Stimulated activated CD4-positive, alpha-beta T cell treated with anti-CD3 and anti-CD28 coated beads, Interleukin-15, amount 100 ng/mL, for 24 hours (primary cell): ENCODE data around the gene YWHAG.
"Not testable (repeated sequence)": the region's sequence is repeated elsewhere in the genome, so short reads cannot be mapped to it uniquely, and the experiment has no call there.

Experiments
- DNase-seq: peaks from one replicate; pipeline ENCODE4 v3.0.0-alpha.2; 2020

YWHAG gene

DNA sequence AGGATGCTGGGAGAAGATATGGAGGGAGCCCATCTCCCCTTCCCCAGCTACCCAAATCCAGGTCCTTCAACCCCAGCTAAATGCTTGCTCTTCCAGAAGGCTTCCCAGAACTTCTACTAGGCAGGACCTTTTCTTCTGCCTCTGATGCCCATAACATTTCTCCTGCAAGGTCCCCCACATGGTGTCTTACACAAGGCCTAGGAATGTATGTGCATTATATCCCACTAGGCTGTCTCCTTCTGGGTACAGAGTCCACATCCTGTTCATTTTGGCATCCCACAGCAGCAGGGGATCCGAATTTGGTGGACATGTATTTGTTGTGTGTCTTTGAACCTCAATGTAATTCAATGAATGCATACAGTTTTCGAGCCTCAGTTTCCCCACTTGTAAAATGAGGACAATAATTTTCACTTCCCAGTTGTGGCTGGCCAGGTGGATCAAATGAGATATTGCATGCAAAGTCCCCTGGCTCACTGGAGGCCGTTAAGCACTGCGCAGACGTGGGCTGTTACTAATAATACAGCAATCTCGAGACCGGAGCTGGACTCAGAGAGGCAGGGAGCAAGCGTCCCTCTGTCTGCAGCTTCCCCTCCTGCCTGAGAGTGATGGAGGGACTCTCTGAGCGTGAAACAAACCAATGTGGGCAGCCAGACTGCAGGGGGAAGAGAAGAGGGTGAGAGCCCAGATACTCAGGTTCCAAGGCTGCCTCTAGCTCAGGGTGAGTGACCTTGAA lies 18.6 kb upstream of the YWHAG start:
- no peak for DNase-seq

DNA sequence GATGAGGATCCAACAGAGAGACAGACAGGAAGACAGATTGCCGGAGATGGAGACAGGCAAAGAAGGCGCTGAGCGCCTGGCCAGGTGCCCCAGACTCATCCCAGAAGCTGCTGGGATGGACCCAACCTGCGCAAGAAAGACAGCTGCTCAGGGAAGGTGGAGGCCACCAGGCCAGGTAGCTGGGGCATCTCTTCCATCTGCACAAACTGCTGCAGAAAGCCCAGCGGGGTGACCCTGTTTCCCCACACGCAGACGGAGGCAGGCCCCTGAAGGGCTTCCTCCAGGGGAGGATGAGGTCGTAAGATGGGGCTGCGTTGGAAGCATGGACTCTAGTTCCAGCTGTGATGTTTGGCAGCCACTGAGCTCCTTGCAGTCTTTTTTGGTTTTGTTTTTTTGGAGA lies 16.5 kb upstream of the YWHAG start:
- DNase-seq: no peak

DNA sequence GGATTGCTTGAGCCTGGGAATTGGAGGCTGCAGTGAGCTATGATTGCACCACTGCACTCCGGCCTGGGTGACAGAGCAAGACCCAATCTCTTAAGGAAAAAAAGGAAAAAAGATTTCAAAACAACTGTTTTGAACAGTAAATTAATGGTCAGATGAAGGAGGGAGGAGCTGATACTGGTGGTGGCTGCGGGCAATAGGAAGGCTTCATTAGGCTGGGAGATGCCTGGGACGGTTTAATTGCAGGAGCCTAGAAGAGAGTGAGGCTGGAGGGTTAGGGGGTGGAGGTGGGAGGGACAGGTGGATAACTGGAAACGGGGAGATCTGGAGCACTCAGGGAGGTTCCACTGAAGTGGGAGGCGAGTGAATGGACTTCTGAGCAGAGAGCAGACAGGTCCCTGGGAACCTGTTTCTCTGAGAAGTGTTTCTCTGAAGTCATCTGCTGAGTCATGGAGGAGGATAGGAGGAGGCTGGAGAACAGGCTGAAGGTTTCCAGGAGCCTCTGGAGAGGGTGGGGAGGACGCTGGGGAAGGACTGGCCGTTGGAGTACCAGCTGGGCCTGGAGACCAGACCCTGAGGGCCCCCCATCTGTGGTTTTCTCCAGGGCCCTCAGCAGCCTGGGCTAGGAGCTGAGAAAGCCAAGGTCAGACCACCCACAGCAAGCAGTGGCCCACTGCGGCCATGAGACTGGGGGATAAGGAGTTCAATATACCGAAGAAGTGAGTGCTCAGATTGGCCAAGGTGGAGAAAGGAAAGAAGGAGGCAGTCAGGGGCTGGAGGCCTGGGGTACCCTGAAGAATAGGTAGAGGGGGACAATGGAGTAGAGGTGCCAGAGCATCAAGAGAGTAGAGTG lies 14.4 kb upstream of the YWHAG start:
- no peak for DNase-seq

DNA sequence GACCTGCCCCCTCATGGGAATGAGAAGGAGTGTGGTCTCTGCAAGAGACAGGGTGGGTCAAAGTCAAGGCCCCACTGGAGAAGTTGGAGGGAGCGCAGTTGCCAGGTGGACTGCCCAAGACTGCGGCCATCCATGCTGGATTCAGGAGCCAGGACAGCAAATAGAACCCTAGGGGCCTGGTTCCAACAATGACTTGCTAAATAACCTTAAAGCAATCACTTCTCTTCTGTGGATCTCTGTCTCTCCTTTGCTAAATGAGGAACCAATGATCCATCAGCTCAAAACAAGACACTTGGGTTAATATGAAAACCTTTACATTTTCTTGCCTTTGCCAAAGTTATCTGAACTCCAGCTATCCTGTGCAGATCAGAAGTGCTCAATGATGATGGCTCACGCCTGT lies 12.6 kb upstream of the YWHAG start:
- no peak for DNase-seq

DNA sequence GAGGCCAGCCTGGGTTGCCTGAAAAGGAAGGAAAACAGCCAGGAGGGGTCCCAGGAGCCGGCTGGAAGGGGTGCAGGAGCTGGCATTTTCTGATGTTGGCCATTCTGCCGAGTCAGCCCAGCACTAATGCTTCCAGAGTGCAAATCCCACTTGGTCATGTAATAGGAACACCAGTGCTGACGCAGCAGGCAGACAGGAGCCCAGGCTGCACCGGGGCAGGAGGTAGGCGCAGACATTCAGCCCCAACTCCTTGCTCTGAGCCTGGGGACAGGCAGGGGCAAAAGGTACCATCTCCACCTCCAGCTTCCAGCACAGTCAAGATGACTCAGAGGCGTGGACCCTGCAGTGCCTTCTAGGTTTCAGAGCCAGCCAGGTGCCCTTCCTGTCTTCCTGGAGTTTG lies 10.2 kb upstream of the YWHAG start:
- DNase-seq: no peak

DNA sequence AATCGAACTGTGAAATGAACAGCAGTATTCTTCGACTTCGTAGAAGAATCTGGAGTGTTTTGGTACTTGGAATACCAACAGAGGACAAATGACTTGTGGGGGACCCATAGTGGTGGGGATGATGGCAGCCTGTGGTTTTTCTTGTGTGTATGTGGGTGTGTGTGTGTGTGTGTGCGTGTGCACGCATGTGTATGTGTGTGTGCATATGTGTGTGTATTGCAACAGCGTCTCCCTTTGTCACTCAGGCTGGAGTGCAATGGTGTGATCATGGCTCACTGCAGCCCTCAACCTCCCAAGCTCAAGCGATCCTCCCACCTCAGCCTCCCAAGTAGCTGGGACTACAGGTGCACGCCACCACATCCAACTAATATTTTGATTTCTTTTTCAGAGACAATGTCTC lies 9.4 kb upstream of the YWHAG start:
- no peak for DNase-seq

DNA sequence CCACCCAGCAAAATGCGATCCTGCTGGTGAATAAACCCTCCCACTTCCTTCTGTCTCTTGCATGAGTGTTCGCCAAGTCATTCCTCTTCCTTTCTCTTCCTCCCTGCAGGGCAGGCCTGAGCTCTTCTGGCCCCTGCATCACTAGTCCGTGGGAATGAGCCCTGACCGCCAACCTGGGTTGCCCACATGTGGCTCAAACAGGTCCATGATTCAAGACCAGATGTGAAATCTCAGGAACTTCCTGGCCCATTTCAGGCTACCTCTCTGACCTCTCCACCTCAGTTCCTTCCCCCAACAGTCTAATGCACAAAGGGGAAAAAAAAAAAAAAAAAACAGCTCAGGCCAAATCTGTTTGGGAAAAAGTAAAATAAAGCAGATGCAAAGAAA lies 5.4 kb upstream of the YWHAG start:
- DNase-seq: no peak

DNA sequence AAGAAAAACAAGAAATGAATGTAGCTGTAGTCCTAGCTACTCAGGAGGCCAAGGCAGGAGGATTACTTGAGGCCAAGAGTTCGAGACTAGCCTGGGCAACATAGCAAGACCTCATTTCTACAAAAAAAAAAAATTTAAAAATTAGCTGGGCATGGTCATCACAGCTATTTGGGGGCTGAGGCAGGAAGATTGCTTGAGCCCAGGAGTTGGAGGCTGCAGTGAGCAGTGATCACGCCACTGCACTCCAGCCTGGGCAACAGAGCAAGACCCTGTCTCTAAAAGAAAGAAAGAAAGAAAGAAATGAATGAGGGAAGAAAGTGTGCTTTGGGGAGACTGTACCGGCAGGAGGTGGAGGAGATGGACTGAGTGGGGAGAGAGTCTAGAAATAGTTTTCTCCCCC lies 5.0 kb upstream of the YWHAG start:
- not testable (repeated sequence) for DNase-seq

DNA sequence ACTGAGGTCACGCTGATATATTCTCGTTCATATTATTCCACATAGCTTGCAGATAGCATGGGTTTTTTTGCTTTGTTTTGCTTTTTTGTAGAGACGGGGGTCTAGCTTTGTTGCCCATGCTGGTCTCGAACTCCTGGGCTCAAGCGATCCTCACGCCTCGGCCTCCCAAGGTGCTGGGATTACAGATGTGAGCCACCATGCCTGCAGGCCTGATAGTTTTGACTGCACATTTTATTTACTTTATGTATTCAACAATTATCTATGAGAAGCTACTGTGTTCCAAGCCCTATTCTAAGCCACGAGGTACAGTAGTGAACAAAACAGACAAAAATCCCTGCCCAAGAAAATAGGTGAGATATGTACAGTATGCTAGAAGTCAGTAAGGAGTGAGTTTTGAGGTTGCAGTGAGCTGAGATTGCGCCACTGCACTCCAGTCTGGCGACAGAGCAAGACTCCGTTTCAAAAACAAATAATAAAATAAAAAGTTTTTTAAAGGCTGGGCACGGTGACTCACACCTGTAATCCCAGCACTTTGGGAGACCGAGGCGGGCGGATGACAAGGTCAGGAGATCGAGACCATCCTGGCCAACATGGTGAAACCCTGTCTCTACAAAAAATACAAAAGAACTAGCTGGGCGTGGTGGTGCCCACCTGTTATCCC lies 1.3 kb upstream of the YWHAG start:
- DNase-seq: no peak

DNA sequence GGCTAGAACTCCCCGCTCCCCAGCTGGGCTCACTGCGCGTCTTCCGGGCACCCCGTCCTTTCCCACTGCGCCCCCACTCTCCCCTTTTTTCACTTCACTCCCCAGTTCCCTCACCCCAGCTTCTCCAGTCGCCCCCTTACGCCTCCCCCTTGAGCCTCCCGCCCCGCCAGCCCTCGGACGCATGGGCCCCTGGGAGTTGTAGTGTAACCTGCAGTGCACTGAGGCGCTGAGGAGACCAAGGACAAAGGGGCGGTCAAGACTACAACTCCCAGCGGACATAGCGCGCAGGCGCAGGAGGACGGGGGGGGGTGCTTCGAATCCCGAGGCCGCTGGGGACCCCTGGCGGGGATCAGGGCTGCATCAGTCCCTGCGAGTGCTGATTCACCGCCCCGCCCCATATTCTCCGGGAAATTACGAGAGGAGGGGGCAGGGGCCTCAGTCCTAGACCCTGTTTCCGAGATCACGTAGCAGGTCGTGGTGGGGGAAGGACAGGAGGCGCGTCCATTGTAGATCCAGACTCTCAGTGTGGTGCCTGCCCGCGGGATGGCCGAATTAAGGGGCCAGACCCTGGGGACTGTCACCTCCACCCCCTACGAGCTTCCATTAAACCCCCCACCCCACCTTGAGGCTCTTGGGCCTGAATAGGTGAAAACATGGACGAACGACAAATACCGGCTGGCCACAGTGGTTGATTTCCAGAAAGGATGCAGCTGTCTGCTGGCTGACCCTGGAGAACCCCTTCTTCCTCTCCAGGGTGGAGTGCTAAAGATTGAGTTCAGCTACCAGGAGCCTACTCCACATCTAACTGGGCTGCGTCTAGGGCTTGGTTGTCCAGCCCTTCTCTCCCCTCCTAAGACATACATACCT lies 553 bp upstream of the YWHAG start:
- DNase-seq: peak; percentile 95

DNA sequence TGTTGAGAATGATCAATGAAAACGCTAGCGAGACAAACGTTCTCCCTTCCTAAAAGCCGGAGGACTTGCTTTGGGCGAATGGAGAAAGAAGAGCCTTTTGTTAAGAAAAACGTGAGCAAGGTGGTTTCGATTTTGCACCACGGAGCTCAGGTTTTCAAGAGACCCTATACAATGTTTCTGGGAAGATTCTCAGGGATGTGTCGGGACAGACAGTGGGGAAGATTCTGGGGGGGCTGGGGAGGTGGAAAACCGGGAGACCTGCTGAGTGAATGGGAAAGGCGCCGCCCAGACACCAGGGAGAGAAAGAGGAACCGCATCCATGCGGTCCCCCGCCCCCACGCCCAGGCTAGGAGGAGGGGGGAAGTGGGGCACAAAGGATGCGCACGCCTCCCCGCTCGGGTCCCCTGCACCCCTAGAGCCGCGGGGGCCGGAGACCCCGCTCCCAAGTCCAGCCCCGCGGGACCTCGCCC lies 745 bp downstream of the YWHAG start:
- peak; percentile 70 for DNase-seq

DNA sequence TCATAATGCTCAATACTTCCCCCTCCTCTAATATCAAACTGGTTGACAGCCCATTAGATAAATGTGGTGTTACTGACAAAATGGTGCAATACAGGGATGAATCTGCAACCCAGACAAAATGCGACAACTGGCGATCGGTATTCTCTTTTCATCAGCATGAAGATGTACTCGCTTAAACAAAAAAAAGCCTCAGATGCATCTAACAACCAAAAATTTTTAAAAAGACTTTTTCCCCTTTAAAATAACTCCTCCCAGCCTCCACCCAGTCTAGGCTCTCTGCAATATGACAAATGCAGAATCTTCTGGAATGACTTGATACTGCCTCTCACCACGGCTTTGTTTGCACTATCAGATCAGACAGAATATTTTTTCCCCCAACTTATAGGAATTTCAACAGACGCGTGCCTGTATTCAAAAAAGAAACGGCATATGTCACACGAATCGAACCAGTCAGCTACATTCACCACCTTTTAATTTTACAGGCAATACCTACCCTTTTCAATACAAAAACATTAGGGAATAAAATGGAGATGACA lies 1.2 kb downstream of the YWHAG start:
- DNase-seq: no peak

DNA sequence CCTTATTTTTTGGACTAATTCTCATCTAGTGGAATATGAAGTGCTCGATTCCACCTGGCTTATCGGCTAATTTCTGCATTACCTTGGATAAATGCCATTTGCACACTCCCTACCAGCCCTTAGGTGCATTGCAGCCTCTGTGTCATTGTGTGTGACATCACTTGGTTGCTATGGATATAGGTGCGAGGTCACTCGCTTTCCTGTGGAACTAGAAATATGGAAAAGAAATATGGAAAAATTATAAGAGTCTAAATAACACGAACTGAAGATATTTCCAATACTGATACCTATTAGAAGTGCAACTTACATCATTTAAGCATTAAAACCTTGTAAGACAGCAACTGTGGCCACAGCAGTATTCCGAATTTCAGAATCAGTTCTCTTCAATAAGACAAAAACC lies 2.0 kb downstream of the YWHAG start:
- no peak for DNase-seq

DNA sequence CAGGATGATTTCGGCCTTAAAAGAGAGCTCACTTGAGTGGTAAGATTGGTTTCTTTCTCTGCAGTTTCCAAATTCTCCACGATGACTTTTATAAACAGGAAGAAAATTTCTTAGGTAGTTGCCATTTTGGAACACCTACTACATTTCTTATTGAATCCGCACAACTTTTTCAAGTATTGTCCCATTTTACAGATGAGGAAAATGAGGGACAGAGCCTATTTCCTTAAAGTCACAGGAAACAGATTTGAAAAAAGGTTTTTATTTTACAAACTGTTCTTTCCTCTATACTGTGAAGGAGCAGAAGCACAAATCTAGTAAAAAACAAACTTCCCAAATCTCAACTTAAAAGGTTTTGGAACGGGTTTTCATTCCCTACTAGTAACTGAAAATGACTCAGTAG lies 2.7 kb downstream of the YWHAG start:
- no peak for DNase-seq

DNA sequence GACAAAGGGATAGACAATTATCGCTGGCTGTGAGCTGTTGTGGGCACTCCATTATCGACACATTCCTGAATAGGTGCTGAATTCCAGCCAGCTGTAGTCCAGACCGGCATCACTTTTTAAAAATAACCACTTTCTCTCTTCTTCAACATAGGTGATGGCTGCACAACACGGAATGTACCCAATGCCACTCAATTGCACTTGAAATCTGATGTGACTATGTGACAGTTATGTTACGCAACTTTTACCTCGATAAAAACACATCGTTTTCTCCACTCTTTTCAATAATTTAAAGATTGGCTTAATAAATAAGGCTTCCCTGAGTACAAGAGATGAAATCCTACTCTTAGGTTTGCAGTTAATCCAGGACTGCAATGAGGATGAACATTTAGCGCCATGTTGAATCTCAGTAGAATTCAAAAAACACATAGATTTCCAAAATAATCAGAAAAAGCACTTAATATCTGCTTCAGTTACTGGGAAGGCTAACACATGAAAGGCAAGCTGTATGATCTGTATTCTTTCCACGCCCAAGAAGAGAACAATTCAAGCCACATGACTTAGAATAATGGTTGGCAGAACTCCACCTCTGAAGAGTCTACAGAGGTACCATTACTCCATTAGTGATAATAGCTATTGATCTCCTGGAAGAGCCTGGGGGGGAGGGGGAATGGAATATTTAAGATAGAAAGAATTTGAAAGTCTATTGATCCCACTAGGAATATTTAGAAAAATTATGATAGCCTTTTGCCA lies 3.6 kb downstream of the YWHAG start:
- DNase-seq: no peak

DNA sequence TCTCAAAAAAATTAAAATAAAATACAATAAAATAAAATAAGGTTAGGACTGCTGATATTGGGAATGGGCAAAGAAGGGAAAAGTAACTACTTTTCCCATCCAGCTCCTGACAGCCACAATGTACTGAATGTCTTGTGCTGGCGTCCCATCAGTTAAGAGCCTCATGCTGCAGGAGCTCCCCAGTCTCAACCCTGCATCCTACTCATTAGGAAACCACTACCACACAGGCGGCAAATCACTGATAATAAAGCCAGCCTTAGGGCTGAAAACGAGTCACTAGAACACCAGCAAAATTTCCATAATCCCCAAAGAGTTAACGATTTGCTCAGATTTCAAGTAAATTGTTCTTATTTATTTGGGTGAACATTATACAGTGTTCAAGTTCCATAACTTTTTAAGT lies 4.3 kb downstream of the YWHAG start:
- DNase-seq: peak; percentile 12

DNA sequence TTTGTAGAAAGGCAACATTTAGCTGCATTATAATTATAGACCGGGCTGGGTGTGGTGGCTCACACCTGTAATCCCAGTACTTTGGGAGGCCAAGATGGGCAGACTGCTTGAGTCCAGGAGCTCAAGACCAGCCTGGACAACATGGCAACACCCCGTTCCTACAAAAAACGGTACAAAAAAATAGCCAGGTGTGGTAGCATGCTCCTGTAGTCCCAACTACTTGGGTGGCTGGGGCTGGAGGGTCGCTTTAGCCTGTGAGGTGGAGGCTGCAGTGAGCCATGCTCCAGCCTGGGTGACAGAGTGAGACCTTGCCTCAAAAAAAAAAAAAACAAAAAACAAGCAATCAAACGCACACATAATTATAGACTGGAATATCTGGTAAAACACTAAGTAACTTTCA lies 5.0 kb downstream of the YWHAG start:
- no peak for DNase-seq

DNA sequence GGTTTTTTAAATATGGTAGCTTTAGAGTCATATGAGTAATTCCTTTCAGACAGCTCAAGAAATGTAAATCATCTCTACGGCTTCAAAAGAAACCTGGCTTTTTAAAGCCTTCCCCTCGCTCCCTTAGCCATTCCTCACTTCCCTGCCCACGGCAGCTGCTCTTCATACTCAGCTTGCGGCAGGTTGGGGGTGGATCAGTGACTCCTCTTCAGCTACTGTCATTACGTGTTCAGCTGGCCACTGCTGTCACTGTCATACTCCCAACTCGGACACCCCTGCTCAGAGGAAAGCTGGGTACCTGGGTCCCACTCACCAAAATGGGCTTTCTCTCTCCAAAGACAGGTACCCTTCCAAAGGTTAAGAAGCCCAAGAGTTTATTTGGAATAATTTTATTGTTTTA lies 6.6 kb downstream of the YWHAG start:
- DNase-seq: no peak

DNA sequence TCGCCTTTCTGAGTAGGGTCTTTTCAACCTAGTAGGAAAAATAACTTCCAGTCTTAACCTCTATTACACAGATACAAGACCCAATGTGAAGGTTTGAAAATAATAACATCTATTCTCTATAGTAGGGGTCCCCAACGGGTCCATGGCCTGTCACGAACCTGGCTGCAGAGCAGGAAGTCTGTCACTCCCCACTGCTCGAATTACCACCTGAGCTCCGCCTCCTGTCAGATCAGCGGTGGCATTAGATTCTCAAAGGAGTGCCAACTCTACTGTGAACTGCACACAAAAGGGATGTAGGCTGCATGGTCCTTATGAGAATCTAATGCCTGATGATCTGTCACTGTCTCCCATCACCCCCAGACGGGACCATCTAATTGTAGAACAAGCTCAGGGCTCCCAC lies 7.4 kb downstream of the YWHAG start:
- no peak for DNase-seq

DNA sequence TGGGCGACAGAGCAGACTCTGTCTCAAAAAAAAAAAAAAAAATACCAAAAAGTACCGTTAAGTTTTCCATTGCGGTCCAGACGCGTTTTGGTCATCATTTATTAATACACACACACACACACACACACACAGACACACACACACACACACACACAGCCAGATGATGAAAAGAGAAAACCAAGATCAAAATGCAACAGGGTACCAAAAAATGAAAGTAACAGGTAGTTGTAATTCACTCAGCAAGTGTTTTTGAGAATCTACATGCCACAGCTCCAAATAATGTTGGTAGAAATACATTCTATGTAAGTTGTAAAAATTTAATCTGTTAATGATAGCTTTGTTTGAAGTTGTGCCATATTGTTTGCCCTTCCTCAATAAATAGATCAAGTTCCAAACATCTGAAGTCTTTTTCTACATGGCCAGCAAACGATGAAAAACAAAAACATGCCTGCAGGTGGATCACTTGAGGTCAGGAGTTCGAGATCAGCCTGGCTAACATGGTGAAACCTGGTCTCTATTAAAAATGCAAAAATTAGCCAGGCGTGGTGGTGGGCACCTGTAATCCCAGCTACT lies 9.4 kb downstream of the YWHAG start:
- DNase-seq: no peak

DNA sequence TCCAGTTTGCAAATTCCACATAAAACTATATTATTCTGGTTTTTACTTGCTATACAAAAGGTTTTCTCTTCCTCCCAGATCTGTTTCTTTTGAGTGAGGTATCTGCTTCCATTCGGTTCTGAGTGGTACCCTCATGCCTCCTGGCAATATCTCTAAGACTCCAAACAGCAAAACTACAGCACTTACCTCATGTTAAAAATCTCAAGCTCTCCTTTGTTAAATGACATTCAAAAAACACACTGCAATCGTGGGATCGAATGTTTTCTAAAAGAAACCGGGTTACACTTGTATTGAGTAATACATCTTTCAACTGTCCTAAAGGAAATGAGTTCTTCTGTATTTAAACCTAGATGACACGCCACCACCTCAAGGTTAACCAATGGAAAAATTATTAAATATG lies 11.1 kb downstream of the YWHAG start:
- DNase-seq: no peak

DNA sequence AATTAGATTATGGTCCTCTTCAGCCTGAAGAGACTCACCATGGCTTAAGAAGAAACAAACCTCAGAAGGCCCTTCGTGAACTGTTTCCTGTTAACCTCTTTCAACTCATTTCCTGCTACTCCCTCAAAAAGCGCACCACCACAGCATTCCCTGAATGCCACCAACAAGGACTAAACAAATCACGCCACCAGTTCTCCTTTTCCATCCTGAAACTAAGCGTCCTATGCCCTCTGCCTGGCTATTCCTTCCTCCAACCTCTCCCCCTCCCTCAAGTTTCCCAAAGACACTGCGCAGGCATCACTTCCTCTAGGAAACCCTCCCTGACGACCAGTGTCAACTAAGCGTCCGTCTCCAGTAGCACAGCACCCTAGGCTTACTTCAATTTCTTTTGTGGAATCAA lies 12.0 kb downstream of the YWHAG start:
- DNase-seq: no peak
